Gastrocnemius medialis (tissue), 4 donors: ENCODE data around the gene SLC1A4. TPM values are rescaled to one million over a fixed set of nuclear protein-coding genes. Genes with fewer than 3 reads are reported as not detected.
A peak's percentile ranks its signal among the peaks of the same experiment; 100 is the strongest.

Source experiments
- ATAC-seq, 2 donors: fragments of 150-250 bp; one replicate each; pipeline ENCODE4 v1.9.1; 2016
- DNase-seq, 2 donors: peaks; one replicate each; pipeline ENCODE4 v3.0.0-alpha.2; 2019
- H3K27ac ChIP-seq, 4 donors: fragments of 200-600 bp; sonication (generic); 1 replicate in 1 of 4; 2 replicates in 3 of 4; pipeline ENCODE4 v1.5.1; 2016 to 2018; ENCODE audit warnings: mild to moderate bottlenecking in 2 of 4, moderate library complexity in 1 of 4
- H3K27me3 ChIP-seq, 3 donors: fragments of 200-600 bp; sonication (generic) in 2 of 3; 1 replicate in 1 of 3; 2 replicates in 2 of 3; pipeline versions ENCODE4 v1.5.1 to v1.6.0; 2016 to 2019; ENCODE audit warnings: mild to moderate bottlenecking in 1 of 3, moderate library complexity in 1 of 3
- H3K36me3 ChIP-seq, 2 donors: fragments of 200-600 bp; sonication (generic) in 1 of 2; one replicate each; pipeline ENCODE4 v1.5.1; 2017 to 2018
- H3K4me1 ChIP-seq, 2 donors: fragments of 200-600 bp; sonication (generic) in 1 of 2; one replicate each; pipeline ENCODE4 v1.5.1; 2016 to 2017; ENCODE audit warnings: mild to moderate bottlenecking in 2 of 2
- H3K4me3 ChIP-seq, 4 donors: fragments of 200-600 bp; sonication (generic) in 3 of 4; 1 replicate in 1 of 4; 2 replicates in 3 of 4; pipeline ENCODE4 v1.5.1; 2016 to 2019; ENCODE audit warnings: mild to moderate bottlenecking in 2 of 4
- H3K9me3 ChIP-seq, 3 donors: fragments of 200-600 bp; sonication (generic) in 2 of 3; 1 replicate in 1 of 3; 2 replicates in 2 of 3; pipeline ENCODE4 v1.5.1; 2016 to 2019
- POLR2A ChIP-seq, 2 donors: fragments of 450-650 bp; IDR thresholded peaks; one replicate each; pipeline ENCODE4 v1.6.1; 2017; ENCODE audit warnings: antibody characterized with exemption in 2 of 2, mild to moderate bottlenecking in 2 of 2, moderate library complexity in 2 of 2
- in situ Hi-C, 4 donors: fragments of 200-750 bp; cut with MboI; loops; one replicate each; pipeline versions ENCODE4 v1.15.0 to v1.8.0; 2017; ENCODE audit warnings: low sequenced_read_pairs in 4 of 4
- intact Hi-C: fragments of 100-400 bp; cut with DNase I; formaldehyde crosslinking; loops from one replicate; pipeline ENCODE4 v1.15.1; 2023; ENCODE audit warnings: low total_unique reads
- total RNA-seq, 4 donors: library from RNA; depleted of rRNA; stranded (reverse); fragments of >200 nt; gene quantifications; one replicate each; pipeline versions ENCODE4 v1.1.0 to v1.2.3, GENCODE V29; 2016
- TF ChIP-seq, protein P1 (sequence below), 5 experiments: fragments of 450-650 bp in 3 of 5; fragments of 200-600 bp in 2 of 5; sonication (generic) in 2 of 5; IDR thresholded peaks in 4 of 5; conservative IDR thresholded peaks in 1 of 5; 1 replicate in 4 of 5; 2 replicates in 1 of 5; pipeline ENCODE4 v1.5.1; 2016 to 2019; ENCODE audit warnings: antibody characterized with exemption in 5 of 5, mild to moderate bottlenecking in 3 of 5, moderate library complexity in 3 of 5

Gene SLC1A4
- total RNA-seq, 4 donors from 2014 or later, result 5.4 to 54.1 (median 14.1) TPM

- Histone ChIP-seq H3K4me1 (peaks cover 84 to 87% of the 10 kb centered on the region in 2 donors), H3K27me3 (no peaks in the 10 kb centered on the region), H3K27ac (peak overlapping the region; percentile 78 to 90 (median 87)), H3K9me3 (no peaks in the 10 kb centered on the region), H3K4me3 (no peak overlapping the region), H3K36me3 (peaks cover 0 to 21% of the 10 kb centered on the region in 2 donors)
- intact Hi-C loops (loop anchor here (5.0 kb wide), 1 partner anchor 156 kb away; the partner anchor contains the start of gene ACTR2), in situ Hi-C loops (loop anchor here in 2 of 4 donors (10.0 to 25.0 kb wide), 2 partner anchors 53 to 366 kb away; partner anchors contain the start of gene SPRED2 (in 1 of the 2))
- no peak for ATAC-seq
- no peak for TF ChIP-seq POLR2A (IDR thresholded peaks at IDR 0.05)
- TF ChIP-seq, protein P1, sequence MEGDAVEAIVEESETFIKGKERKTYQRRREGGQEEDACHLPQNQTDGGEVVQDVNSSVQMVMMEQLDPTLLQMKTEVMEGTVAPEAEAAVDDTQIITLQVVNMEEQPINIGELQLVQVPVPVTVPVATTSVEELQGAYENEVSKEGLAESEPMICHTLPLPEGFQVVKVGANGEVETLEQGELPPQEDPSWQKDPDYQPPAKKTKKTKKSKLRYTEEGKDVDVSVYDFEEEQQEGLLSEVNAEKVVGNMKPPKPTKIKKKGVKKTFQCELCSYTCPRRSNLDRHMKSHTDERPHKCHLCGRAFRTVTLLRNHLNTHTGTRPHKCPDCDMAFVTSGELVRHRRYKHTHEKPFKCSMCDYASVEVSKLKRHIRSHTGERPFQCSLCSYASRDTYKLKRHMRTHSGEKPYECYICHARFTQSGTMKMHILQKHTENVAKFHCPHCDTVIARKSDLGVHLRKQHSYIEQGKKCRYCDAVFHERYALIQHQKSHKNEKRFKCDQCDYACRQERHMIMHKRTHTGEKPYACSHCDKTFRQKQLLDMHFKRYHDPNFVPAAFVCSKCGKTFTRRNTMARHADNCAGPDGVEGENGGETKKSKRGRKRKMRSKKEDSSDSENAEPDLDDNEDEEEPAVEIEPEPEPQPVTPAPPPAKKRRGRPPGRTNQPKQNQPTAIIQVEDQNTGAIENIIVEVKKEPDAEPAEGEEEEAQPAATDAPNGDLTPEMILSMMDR (IDR thresholded peaks at IDR 0.05 in 4 of 5, conservative IDR thresholded peaks at IDR 0.05 in 1 of 5), result peak in 2 of 5 experiments; percentile 14 to 41
- no peak for DNase-seq
Measured at GRCh38 chr2:65071499-65072180, 82.4 kb downstream of the SLC1A4 start.

GRCh38 chr2:65072181-65072970 lies 83.2 kb downstream of the SLC1A4 start:
- intact Hi-C loops, result loop anchor here (5.0 kb wide), 1 partner anchor 155 kb away; the partner anchor contains the start of gene ACTR2
- Histone ChIP-seq H3K27ac (peak overlapping the region; percentile 38 to 90 (median 81)), H3K4me1 (peaks cover 78 to 82% of the 10 kb centered on the region in 2 donors), H3K36me3 (peaks cover 0 to 24% of the 10 kb centered on the region in 2 donors), H3K4me3 (no peak overlapping the region), H3K27me3 (no peaks in the 10 kb centered on the region), H3K9me3 (no peaks in the 10 kb centered on the region)
- in situ Hi-C loops, result loop anchor here in 2 of 4 donors (10.0 to 25.0 kb wide), 2 partner anchors 52 to 365 kb away; partner anchors contain the start of gene SPRED2 (in 1 of the 2)
- no peak for TF ChIP-seq POLR2A (IDR thresholded peaks at IDR 0.05)
- TF ChIP-seq, protein P1 (IDR thresholded peaks at IDR 0.05 in 4 of 5, conservative IDR thresholded peaks at IDR 0.05 in 1 of 5), result no peak
- no peak for DNase-seq
- ATAC-seq, result no peak

Other genes with a start within 250 kb of the SLC1A4 start
- gene CEP68, start 67.0 kb downstream of the SLC1A4 start, total RNA-seq, result 10 to 100 TPM; 21.4 to 48.0 (median 35.2) TPM
- 10 to 100 TPM; 36.4 to 71.3 (median 43.7) TPM for gene RAB1A, start 140.7 kb downstream of the SLC1A4 start, total RNA-seq
- 10 to 100 TPM; 34.4 to 43.9 (median 35.8) TPM for gene ACTR2, start 238.4 kb downstream of the SLC1A4 start, total RNA-seq